Vagina (tissue), 2 donors: ENCODE measurements around the gene PANX1. TPM values are rescaled to one million over a fixed set of nuclear protein-coding genes. Genes with fewer than 3 reads are reported as not detected.

ENCODE experiments used
- DNase-seq, 2 donors: peaks; one replicate each; pipeline ENCODE4 v3.0.0-alpha.2; 2017; ENCODE audit errors: extremely low spot score in 2 of 2
- H3K27ac ChIP-seq: fragments of 200-600 bp; sonication (generic); one replicate; pipeline ENCODE4 v1.5.1; 2019
- H3K27me3 ChIP-seq: fragments of 200-600 bp; sonication (generic); one replicate; pipeline ENCODE4 v1.5.1; 2019
- H3K36me3 ChIP-seq, 2 donors: fragments of 200-600 bp; sonication (generic); one replicate each; pipeline ENCODE4 v1.5.1; 2017 to 2019
- H3K4me1 ChIP-seq: fragments of 200-600 bp; sonication (generic); one replicate; pipeline ENCODE4 v1.5.1; 2019
- H3K4me3 ChIP-seq, 2 donors: fragments of 200-600 bp; sonication (generic); 1 replicate in 1 of 2; 2 replicates in 1 of 2; pipeline ENCODE4 v1.5.1; 2016 to 2019
- H3K9me3 ChIP-seq: fragments of 200-600 bp; sonication (generic); one replicate; pipeline ENCODE4 v1.5.1; 2019
- POLR2A ChIP-seq, 2 donors: fragments of 450-650 bp; IDR thresholded peaks; one replicate each; pipeline ENCODE4 v1.6.1; 2017; ENCODE audit warnings: antibody characterized with exemption in 2 of 2, mild to moderate bottlenecking in 2 of 2, moderate library complexity in 2 of 2
- POLR2AphosphoS5 ChIP-seq, 2 donors: sonication (generic); formaldehyde crosslinking; IDR thresholded peaks; one replicate each; pipeline ENCODE4 v1.9.0; 2017; ENCODE audit warnings: antibody characterized with exemption in 2 of 2, mild to moderate bottlenecking in 2 of 2, low read depth in 1 of 2; ENCODE audit not compliant: insufficient read depth in 1 of 2
- intact Hi-C: fragments of 100-400 bp; cut with DNase I; formaldehyde crosslinking; loops from one replicate; pipeline ENCODE4 v1.15.1; 2023
- total RNA-seq: library from RNA; depleted of rRNA; stranded (reverse); fragments of >200 nt; gene quantifications from one replicate; pipeline ENCODE4 v1.2.3, GENCODE V29; 2016
- TF ChIP-seq, protein P1 (sequence below), 3 experiments: fragments of 450-650 bp in 2 of 3; fragments of 200-600 bp in 1 of 3; sonication (generic) in 1 of 3; IDR thresholded peaks; one replicate each; pipeline ENCODE4 v1.5.1; 2017 to 2019; ENCODE audit warnings: antibody characterized with exemption in 3 of 3, mild to moderate bottlenecking in 2 of 3, moderate library complexity in 2 of 3

The PANX1 gene
- total RNA-seq, 1 donor from 2014 or later: 18.9 TPM

DNA sequence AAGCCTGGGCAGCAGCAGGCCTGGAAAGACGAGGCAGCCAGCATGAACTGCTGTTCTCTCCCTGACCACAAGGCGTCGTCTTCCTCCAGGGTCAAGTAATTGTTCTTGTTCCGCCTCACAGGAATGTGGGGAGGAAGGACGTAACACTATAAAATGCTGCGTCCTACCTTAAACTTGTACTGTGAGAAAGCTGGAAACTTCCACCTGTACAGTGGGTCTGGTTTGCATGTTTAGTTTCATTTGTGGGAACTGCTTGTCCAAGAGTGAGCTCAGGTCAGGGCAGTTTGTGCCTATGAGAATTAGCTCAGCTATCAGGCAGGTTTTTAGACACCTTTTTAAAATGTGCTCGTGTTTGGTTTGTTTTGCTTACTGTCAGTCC, 55.2 kb downstream of the PANX1 start:
- H3K4me1 ChIP-seq: peaks cover 26% of the 10 kb centered on the region
- H3K4me3 ChIP-seq: no peak overlapping the region
- H3K36me3 ChIP-seq: peaks cover 0 to 23% of the 10 kb centered on the region in 2 donors
- intact Hi-C loops: no loop called here
- no peak for DNase-seq
- H3K27ac ChIP-seq: peak overlapping the region; percentile 57
- TF ChIP-seq, protein P1, sequence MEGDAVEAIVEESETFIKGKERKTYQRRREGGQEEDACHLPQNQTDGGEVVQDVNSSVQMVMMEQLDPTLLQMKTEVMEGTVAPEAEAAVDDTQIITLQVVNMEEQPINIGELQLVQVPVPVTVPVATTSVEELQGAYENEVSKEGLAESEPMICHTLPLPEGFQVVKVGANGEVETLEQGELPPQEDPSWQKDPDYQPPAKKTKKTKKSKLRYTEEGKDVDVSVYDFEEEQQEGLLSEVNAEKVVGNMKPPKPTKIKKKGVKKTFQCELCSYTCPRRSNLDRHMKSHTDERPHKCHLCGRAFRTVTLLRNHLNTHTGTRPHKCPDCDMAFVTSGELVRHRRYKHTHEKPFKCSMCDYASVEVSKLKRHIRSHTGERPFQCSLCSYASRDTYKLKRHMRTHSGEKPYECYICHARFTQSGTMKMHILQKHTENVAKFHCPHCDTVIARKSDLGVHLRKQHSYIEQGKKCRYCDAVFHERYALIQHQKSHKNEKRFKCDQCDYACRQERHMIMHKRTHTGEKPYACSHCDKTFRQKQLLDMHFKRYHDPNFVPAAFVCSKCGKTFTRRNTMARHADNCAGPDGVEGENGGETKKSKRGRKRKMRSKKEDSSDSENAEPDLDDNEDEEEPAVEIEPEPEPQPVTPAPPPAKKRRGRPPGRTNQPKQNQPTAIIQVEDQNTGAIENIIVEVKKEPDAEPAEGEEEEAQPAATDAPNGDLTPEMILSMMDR (IDR thresholded peaks at IDR 0.05): peak; percentile 20 to 63 (median 29)
- TF ChIP-seq POLR2A (IDR thresholded peaks at IDR 0.05): no peak
- no peaks in the 10 kb centered on the region for H3K9me3 ChIP-seq
- no peaks in the 10 kb centered on the region for H3K27me3 ChIP-seq

DNA sequence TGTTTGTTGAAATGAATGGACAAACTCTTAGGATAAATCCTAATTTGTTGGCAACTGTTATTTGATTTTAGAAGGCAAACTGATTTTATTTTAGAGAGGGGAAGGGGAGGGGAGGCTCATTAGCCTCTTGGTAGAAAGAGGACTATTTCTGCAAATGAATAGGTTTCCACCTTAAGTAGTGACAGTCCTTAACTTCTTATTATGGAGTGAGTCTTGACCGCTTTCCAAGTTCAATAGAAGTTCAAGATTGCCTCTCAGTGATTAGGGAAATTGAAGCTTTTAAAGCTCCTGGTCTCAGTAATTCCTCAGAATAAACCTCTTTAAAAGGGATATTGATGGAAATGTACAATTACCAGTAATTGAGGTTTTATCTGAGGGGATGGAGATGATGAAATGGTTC, 55.7 kb downstream of the PANX1 start:
- H3K27ac ChIP-seq: peak overlapping the region; percentile 57
- peaks cover 0 to 23% of the 10 kb centered on the region in 2 donors for H3K36me3 ChIP-seq
- H3K4me1 ChIP-seq: peaks cover 26% of the 10 kb centered on the region
- no peaks in the 10 kb centered on the region for H3K9me3 ChIP-seq
- DNase-seq: no peak
- H3K27me3 ChIP-seq: no peaks in the 10 kb centered on the region
- no peak overlapping the region for H3K4me3 ChIP-seq
- TF ChIP-seq, protein P1 (IDR thresholded peaks at IDR 0.05): no peak
- no peak for TF ChIP-seq POLR2A (IDR thresholded peaks at IDR 0.05)
- TF ChIP-seq POLR2AphosphoS5 (IDR thresholded peaks at IDR 0.05; ENCODE audit: insufficient read depth in 1 of 2, low read depth in 1 of 2): no peak
- intact Hi-C loops: no loop called here

DNA sequence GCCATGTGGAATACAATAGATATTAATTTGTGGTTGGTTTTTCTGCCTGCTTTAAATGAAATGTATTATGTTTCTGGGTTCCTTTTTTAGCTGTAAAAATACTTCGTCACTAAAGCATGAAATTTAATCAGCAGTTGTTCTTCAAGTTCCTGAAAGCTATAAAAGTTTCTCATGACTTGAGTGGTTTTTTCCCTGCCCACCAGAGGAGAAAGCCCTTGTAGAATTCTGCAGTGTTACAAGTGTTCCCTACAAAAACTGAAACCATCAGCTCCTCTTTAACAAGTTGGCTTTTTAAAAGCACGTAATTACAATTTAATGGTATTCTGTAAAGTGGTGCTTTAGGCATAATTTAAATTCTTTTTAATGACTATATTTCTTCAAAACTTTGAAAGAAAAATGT, 56.2 kb downstream of the PANX1 start:
- H3K9me3 ChIP-seq: no peaks in the 10 kb centered on the region
- H3K27me3 ChIP-seq: no peaks in the 10 kb centered on the region
- H3K36me3 ChIP-seq: peaks cover 0 to 20% of the 10 kb centered on the region in 2 donors
- intact Hi-C loops: no loop called here
- no peak overlapping the region for H3K4me3 ChIP-seq
- TF ChIP-seq POLR2AphosphoS5 (IDR thresholded peaks at IDR 0.05; ENCODE audit: insufficient read depth in 1 of 2, low read depth in 1 of 2) (no peak), POLR2A (IDR thresholded peaks at IDR 0.05) (no peak)
- TF ChIP-seq, protein P1 (IDR thresholded peaks at IDR 0.05): no peak
- peak overlapping the region; percentile 57 for H3K27ac ChIP-seq
- peaks cover 26% of the 10 kb centered on the region for H3K4me1 ChIP-seq
- no peak for DNase-seq

DNA sequence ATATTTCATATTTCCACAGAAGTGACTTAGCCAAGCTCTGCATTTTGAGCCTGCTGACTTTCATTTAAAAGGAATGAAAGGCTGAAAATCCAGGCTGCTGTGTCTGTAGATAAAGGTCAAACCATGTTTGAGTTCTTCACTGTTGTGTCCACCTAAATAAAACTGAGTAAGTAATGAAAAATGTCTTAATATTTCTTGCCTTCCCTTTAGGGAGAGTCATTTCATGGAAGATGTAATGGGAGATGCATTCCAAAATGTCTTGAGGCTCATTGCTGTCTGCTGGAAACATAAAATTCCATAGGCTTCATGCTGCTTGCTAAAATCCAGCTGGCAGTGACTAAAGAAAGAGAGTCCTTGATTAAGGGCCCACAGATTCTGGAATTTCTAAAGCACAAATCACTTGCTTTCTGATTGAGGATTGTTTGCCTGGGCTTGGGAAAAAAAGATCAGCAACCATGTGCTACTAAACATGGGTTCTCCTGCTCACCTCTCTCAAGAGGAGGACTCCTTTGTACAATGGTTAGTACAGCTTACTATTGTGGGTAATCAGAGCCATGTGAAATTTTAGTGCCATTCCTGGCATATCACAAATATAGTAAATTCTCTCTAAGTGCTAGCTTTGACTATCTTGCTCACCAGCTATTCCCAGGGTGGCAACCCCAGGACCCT, 56.9 kb downstream of the PANX1 start:
- H3K4me3 ChIP-seq: no peak overlapping the region
- intact Hi-C loops: no loop called here
- DNase-seq: no peak
- peak overlapping the region; percentile 57 for H3K27ac ChIP-seq
- H3K36me3 ChIP-seq: peaks cover 0 to 15% of the 10 kb centered on the region in 2 donors
- peaks cover 26% of the 10 kb centered on the region for H3K4me1 ChIP-seq
- TF ChIP-seq, protein P1 (IDR thresholded peaks at IDR 0.05): no peak
- no peak for TF ChIP-seq POLR2A (IDR thresholded peaks at IDR 0.05)
- no peaks in the 10 kb centered on the region for H3K27me3 ChIP-seq
- no peaks in the 10 kb centered on the region for H3K9me3 ChIP-seq

DNA sequence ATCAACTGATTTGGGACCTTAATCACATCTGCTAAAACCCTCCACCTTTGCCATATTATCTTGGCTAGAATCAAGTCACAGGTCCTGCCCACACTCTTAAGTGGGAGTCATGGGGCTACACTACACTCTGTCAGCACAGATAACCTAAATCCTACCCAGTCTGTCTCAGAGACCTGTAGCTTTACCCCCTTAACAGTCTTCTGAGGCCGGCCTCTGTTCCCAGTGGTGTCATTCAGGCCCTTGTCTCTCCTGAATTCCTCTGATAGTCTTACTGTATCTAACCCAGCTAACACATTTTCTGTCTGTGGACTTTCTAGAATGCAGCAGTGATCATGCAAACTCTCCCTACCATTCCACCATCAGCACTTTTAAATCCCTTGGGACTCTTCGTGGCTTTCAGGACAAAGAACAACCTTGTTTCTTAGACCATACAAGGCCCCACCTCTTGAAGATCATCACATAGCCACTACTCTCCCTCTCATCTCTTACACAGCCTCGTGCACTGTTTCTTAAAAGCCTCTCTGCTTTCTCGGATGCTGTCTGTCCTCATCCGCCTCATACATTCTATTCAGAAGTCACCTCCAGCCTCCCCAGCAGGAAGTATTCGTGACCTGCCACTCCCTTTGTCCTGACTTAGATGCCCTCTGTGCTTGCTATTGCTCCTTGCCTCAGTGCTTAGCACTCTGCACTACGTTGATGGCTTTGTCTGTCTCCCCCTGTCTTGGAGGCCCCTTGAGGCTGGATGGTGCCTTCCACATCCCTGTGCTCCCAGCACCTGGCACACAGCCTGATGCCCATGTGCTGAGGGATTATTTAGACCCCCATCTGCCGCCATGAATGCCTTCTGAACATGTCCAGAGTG, 57.9 kb downstream of the PANX1 start:
- H3K36me3 ChIP-seq: peaks cover 0 to 6% of the 10 kb centered on the region in 2 donors
- no peak for DNase-seq
- H3K27me3 ChIP-seq: no peaks in the 10 kb centered on the region
- intact Hi-C loops: no loop called here
- no peak overlapping the region for H3K4me3 ChIP-seq
- no peak overlapping the region for H3K27ac ChIP-seq
- no peaks in the 10 kb centered on the region for H3K9me3 ChIP-seq
- TF ChIP-seq POLR2AphosphoS5 (IDR thresholded peaks at IDR 0.05; ENCODE audit: insufficient read depth in 1 of 2, low read depth in 1 of 2): no peak
- no peak for TF ChIP-seq POLR2A (IDR thresholded peaks at IDR 0.05)
- TF ChIP-seq, protein P1 (IDR thresholded peaks at IDR 0.05): no peak
- peaks cover 26% of the 10 kb centered on the region for H3K4me1 ChIP-seq
